Measurements from ENCODE around the gene SLC31A1.
"Not testable (repeated sequence)": the region's sequence is repeated elsewhere in the genome, so short reads cannot be mapped to it uniquely, and the experiment has no call there.

The SLC31A1 gene

GRCh38 chr9:113220467-113221002 is 809 bp upstream of the SLC31A1 start:
- peak; percentile 5 for DNase-seq (ENCODE audit: low spot score)

GRCh38 chr9:113221800-113222481 is 597 bp downstream of the SLC31A1 start:
- DNase-seq (ENCODE audit: low spot score), result peak; percentile 17

- no peak for DNase-seq (ENCODE audit: low spot score)
Observed at GRCh38 chr9:113222482-113222841, 1.1 kb downstream of the SLC31A1 start.

GRCh38 chr9:113223963-113224362 is 2.6 kb downstream of the SLC31A1 start:
- no peak for DNase-seq (ENCODE audit: low spot score)

- no peak for DNase-seq (ENCODE audit: low spot score)
Observed at GRCh38 chr9:113227436-113227835, 6.1 kb downstream of the SLC31A1 start.

GRCh38 chr9:113228130-113228665 is 6.9 kb downstream of the SLC31A1 start:
- DNase-seq (ENCODE audit: low spot score), result peak; percentile 66

GRCh38 chr9:113231701-113232100 is 10.4 kb downstream of the SLC31A1 start:
- no peak for DNase-seq (ENCODE audit: low spot score)

- not testable (repeated sequence) for DNase-seq (ENCODE audit: low spot score)
Observed at GRCh38 chr9:113235701-113236255, 14.4 kb downstream of the SLC31A1 start.

- no peak for DNase-seq (ENCODE audit: low spot score)
Observed at GRCh38 chr9:113237026-113237425, 15.7 kb downstream of the SLC31A1 start.

- no peak for DNase-seq (ENCODE audit: low spot score)
Observed at GRCh38 chr9:113238202-113238858, 17.0 kb downstream of the SLC31A1 start.

GRCh38 chr9:113238859-113239232 is 17.5 kb downstream of the SLC31A1 start:
- DNase-seq (ENCODE audit: low spot score), result no peak

- DNase-seq (ENCODE audit: low spot score), result no peak
Observed at GRCh38 chr9:113241161-113241560, 19.8 kb downstream of the SLC31A1 start.

- no peak for DNase-seq (ENCODE audit: low spot score)
Observed at GRCh38 chr9:113244556-113244955, 23.2 kb downstream of the SLC31A1 start.

GRCh38 chr9:113245894-113246293 is 24.6 kb downstream of the SLC31A1 start:
- no peak for DNase-seq (ENCODE audit: low spot score)

- DNase-seq (ENCODE audit: low spot score), result no peak
Observed at GRCh38 chr9:113246928-113247327, 25.6 kb downstream of the SLC31A1 start.

- no peak for DNase-seq (ENCODE audit: low spot score)
Observed at GRCh38 chr9:113247640-113248039, 26.3 kb downstream of the SLC31A1 start.

- DNase-seq (ENCODE audit: low spot score), result not testable (repeated sequence)
Observed at GRCh38 chr9:113249661-113250060, 28.3 kb downstream of the SLC31A1 start.

- no peak for DNase-seq (ENCODE audit: low spot score)
Observed at GRCh38 chr9:113250807-113251206, 29.5 kb downstream of the SLC31A1 start.

GRCh38 chr9:113254991-113255390 is 33.6 kb downstream of the SLC31A1 start:
- no peak for DNase-seq (ENCODE audit: low spot score)

GRCh38 chr9:113255438-113255837 is 34.1 kb downstream of the SLC31A1 start:
- no peak for DNase-seq (ENCODE audit: low spot score)

GRCh38 chr9:113257863-113258262 is 36.5 kb downstream of the SLC31A1 start:
- no peak for DNase-seq (ENCODE audit: low spot score)

- DNase-seq (ENCODE audit: low spot score), result no peak
Observed at GRCh38 chr9:113258282-113258681, 36.9 kb downstream of the SLC31A1 start.

Data from SK-N-DZ (cell line).